Activated CD8-positive, alpha-beta memory T cell treated with anti-CD3 and anti-CD28 coated beads for 1 hour (primary cell): ENCODE data around the gene TRPM2.
A peak's percentile ranks its signal among the peaks of the same experiment; 100 is the strongest.
"Not testable (repeated sequence)": the region's sequence is repeated elsewhere in the genome, so short reads cannot be mapped to it uniquely, and the experiment has no call there.

Experiments used
- DNase-seq, 2 donors: peaks; one replicate each; pipeline ENCODE4 v3.0.0-alpha.2; 2020; ENCODE audit warnings: low read depth in 1 of 2; ENCODE audit errors: extremely low read depth in 1 of 2

TRPM2 gene

DNA sequence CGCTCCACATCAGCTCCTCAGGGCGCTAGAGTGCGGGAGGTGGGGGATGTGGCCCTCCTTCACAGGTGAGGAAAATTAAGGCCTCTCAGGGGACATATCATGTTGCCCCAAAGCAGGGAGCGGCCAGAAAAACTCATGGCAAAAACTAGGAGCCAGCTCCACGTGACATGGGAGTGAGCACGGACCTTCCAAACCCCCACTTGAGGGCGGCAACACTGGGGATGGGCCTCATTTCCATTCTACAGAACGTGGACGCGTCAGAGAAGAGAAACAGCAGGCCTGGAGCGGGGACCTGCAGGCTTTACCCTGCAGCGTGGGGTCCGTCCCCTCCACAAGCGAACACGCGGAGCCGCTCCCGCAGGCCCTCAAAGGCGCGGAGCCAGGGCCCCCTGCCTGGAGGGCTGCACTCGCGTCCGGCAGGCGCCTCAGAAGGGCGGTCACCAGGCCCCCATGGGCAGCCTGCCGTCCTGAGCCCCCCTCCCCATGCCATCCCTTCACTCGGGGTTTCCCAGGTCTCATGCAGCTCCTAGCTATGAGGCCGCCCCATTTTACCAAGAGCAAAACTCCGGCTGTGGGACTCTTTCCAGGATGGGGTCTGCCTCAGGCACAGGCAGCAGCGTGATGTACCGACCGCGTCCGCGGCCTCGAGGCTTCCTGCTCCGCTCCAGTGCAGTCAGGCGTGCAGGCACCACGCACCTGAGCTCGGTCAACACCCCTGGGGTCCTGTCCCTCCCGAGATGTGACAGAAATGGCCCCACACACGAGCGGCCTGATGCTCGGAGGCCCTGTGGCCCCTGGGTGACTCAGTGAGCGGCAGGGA, 19.7 kb upstream of the TRPM2 start:
- DNase-seq, result no peak

DNA sequence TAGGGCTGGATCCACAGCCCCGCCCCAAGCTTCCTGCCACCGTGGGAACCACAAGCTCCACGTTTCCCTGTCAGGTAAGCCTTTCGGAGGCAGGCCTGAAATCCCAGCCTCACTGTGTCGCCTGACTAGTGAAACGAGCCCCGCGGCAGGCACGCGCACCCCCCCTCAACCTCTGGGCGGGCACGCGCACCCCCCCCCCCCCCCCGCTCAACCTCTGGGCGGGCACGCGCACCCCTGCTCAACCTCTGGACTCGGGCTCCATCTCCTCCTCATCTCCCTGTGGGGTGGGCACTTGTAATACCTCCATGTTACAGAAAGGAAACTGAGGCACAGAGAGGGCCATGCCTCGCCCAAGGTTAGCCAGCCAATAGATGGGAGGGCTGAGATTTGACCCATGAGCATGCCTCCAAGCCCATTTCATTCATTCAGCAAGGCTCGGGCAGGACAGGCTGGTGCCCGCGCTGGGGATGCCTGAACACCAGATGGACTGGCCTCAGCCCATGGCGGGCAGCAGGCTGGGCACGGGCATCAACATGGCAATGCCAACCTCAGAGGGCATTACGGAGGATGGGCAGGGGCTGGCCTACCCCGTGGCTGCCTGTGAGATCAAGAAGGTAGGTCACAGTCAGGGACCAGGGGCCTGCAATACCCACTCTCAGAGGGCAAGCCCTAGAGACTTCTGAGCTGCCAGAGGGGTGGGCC, 18.9 kb upstream of the TRPM2 start:
- no peak for DNase-seq

DNA sequence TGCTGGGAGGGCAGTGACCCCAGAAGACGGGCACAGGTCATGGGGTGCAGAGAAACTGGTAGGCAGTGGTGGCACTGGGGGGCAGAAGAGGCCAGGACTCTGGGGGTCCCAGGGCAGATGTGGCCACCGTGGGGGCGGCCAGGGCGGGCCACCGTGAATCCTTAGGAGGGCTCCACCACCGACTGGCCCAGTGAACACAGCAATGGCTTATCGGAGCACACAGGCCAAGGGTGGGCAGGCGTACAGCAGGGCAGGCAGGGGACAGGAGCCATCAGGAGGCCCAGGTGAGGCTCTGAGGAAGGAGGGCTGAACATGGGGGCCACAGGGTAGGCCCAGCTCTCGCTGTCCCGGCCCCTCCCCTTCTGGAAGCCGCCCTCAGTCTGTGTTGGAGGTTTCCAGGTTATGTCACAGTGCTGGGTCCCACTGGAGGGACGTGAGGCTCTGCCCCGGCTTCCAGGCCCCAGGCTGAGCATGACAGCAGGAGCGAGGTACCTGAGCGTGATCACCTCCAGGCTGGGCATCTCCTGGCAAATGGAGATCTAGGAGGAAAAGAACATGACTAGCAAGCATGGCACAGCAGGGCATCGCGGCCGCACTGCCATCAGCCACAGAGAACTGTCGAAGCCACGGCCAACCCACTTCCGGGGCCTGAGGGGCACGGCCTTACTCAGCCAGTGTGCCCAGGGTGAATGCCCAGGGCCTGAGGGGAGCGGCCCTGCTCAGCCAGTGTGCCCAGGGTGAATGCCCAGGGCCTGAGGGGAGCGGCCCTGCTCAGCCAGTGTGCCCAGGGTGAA, 18.0 kb upstream of the TRPM2 start:
- no peak for DNase-seq

DNA sequence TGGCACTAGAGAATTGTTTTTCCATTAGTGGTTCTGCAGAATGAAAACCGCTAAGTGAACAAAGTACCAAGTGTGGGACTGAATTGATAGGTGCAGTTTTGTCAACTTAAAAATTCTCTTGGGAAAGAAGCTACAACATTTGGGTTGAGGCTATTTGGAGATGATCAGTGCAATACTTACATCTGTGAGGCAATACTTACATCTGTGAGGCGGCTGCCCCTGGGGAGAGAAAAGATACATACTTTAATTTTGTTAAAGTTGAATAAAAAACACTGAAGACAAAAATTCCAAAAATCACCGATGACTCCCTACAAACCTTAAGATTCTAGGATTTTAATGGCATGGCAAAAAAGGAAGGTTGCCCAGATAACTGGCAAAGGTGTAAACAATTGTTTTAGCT, 16.0 kb upstream of the TRPM2 start:
- no peak for DNase-seq

DNA sequence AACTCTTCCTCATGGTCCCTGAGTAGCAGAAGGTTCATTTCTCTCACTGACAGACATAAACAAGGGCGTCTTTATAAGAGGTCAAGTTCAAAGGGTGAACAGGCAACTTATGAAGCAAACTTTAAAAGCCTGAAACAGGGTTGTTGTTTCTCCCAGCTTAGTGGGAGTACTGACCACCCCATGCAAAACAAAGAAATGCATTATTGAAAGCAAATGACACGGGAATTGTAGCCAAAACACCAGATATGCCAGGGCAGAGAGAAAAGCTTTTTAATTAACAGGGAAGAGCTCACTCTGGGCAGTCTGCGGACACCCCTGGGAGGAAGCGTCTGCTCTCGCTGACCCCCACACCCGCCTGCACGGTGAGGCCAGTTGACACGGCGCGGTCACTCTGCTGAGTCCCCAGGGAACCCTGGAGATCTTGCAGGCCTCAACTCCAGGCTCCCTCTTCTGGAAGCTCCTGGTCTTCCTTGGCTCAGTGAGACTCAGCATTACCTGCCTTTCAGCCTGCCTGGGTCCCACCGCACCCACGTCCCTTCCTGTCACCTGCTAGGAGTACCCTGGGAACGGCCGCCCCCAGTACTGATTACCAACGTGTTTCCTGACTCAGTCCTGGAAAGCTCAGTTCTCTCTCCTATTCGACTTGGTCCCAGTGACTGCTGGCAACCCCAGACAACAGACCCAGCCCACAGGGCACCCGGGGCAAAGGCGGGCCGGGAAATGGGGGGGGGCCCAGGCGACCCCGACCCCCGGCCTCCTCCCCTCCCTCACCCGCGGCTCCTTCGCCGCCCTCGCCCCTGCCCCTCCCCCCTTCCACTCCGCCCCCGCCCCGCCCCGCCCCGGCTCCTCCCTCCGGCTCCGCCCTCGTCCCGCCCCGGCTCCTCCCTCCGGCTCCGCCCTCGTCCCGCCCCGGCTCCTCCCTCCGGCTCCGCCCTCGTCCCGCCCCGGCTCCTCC, 15.2 kb upstream of the TRPM2 start:
- DNase-seq, result no peak

DNA sequence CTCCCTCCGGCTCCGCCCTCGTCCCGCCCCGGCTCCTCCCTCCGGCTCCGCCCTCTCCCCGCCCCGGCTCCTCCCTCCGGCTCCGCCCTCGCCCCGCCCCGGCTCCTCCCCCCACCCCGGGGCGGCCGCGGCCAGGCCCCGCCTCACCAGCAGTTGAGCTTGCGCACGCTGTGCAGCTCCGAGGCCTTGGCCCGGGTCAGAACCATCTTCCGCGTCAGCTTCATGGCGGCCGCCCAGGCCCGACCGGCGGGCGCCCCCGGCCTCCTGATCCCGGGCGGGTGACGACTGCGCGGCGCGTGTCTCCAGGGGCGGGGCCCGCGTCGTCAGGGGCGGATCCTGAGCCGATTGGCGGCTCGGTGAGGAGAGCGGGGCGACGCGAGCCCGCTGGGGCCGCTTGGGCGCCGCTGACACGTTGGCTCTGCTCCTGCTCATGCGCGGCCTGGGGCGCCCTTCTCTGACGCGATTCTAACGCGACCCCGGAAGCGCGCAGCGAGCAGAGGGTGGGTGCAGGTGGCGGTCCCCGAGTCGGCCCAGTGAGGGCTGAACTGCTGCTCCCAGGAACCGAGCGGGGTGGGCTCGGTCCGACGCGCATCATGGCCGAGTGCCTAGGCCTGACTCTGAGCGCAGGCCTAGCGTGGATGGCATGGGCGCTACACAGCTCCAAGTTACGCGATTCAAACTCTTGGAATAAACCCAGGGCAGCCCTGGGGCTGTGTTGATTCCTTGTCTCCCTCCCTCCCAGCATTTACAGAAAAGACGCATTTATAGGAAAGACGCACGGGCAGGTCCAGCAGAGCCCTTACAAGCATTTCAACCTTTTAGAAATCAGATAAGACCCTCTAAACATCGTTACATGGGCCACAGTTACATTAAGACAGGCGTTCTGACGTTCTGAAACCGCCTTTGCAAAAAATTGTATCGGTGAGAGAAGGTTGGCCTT, 14.2 kb upstream of the TRPM2 start, which contains the start of gene CFAP410:
Gene CFAP410 (minus strand): TSS at position 420 of the 940 bp plus-strand sequence. CDS start 196 bp downstream, at position 224.
- DNase-seq, result peak; percentile 83 to 90

DNA sequence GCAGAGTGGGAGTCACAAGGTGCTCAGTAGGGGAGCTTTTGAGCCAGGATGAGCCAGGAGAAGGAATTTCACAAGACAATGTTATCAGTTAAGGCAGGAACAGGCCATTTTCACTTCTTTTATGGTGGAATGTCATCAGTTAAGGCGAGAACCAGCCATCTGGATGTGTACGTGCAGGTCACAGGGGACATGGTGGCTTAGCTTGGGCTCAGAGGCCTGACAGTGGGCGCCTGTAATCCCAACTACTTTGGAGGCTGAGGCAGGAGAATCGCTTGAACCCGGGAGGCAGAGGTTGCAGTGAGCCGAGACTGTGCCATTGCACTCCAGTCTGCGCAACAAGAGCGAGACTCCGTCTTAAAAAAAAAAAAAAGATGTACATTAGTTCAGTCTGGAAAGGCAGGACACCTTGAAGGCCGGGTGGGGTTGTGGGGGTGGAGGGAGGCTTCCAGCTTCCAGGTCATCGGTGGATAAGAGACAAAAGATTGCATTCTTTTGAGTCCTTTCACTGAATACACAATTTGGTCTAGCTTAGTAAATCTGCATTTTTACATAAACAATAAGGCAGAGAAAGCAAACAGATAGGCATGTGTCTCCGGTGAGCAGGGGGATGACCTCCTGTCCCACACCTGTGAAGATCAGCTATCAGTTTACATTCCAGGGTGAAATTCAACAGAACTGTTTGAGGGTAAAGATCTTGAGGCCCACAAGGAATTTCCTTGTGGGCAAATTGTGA, 11.5 kb upstream of the TRPM2 start:
- not testable (repeated sequence) for DNase-seq

DNA sequence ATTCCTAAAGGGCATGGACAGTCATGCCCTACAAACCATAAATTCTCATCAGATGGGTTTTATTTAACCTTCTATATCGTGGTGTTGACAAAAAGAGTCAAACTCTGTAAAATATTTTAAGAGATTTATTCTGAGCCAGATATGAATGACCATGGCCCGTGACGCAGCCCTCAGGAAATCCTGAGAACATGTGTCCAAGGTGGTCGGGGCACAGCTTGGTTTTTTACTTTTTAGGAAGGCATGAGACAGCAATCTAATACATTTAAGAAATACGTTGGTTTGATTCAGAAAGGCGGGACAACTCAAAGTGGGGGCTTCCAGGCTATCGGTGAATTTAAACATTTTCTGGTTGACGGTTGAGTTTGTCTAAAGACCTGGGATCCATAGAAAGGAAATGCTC, 10.4 kb upstream of the TRPM2 start:
- DNase-seq, result not testable (repeated sequence)

DNA sequence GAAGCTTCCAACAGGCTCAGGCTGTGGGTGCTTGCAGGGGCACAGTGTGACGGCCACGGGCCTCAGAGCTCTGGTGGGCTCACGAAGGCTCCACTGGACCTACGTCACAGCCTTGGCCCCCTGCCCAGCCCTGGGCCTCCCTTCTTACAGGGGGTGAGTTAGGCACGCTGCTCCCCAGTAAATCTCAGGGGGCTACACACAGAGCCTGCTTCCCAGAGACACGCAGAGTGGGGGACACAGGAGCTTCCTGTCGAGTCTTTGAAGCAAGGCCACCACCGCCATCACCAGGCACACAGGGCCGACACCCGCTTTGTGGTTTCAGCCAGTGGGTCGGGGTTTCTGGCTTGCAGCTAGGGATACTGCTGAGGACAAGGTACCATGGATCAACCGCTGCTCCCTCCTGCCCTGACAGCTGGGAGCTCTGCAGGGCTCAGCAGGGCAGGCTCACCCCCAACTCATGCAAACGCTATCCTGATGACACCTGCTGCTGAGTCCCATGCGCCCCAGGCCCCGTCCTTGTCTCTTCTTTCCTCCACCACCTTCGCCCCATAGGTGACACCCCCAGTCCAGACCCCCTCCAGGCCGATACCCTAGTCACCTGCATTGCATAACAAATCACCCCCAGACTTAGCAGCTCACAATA, 8.8 kb upstream of the TRPM2 start:
- no peak for DNase-seq

DNA sequence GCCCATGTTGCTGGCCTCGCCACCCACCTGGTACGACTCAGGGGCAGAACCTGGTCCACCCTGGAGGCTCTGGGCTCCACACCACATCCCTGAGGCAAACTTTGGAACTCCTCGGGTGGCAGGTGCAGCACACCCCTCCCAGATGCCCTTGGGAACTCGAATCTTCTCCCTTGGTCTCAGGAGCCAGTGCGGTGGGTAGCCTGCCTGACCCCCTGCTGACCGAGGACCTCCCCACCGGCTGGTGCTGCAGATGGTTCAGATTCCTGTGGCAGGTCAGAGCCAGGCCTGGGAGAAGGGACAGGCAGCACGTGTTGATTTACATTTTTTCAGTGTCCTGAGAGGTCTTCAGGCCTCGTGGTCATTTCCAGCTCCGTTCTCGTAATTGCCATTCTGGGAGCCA, 7.9 kb upstream of the TRPM2 start:
- DNase-seq, result no peak

DNA sequence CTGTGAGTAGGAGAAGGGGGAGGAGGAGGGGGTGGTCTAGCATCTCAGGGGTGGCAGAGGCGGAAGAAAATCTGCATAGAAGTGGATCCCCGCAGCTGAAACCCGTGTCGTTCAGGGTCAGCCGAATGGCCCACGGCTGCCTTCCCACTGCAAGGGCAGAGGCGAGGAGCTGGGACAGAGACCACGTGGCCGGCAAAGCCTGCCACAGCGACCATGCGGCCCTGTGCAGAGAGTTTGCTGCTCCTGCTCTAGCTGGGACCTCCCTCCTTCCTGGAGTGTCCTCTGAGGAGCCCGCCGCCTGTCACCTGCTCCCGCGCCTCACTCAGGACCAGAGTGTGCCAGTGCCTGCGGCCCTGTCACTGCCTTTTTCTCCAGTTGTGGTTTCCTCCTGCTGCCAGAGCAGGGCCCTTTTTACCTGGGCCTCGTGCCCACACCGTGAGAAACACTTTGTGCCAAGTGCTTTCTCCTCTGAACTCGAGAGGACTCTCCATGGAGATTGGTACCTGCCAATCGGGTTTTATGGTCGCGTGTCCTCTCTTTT, 5.4 kb upstream of the TRPM2 start:
- DNase-seq, result no peak

DNA sequence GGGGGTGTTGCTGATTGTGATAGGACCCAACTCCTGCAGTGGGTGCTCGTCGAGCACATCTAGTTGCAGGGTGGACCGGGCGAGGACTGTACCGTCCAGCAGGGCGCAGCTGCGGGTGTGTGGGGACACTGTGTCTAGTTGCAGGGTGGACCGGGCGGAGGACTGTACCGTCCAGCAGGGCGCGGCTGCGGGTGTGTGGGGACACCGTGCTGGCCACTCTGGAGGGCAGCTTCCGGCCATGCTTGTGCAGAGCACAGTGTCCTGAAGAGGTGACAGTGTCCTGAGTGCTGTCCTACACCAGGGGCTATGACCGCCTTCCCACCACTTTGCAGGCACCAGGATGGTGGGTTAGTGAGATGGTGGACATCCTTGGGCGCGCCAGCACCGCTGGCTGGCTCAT, 4.6 kb upstream of the TRPM2 start:
- DNase-seq, result no peak

DNA sequence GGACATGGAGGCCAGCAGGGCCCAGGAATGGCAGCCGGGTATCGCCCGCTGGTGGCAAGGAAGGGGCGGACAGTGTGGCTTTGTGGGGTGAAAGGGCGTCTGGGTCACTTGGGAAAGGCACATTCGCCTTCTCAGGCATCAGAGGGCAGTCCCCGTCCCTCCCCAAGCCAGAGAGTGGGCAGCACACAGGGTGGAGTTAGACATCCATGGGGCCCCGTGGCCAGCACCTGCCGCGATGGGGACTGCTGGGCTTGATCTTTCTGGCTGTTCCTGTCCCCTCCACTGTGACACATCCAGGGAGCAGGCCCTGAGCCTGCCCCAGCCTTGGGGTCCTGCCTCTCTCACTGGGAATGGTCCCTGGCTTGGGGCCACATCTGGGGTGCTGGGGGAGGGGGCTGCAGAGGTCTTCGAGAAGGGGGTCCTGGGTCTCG, 4.0 kb upstream of the TRPM2 start:
- no peak for DNase-seq

DNA sequence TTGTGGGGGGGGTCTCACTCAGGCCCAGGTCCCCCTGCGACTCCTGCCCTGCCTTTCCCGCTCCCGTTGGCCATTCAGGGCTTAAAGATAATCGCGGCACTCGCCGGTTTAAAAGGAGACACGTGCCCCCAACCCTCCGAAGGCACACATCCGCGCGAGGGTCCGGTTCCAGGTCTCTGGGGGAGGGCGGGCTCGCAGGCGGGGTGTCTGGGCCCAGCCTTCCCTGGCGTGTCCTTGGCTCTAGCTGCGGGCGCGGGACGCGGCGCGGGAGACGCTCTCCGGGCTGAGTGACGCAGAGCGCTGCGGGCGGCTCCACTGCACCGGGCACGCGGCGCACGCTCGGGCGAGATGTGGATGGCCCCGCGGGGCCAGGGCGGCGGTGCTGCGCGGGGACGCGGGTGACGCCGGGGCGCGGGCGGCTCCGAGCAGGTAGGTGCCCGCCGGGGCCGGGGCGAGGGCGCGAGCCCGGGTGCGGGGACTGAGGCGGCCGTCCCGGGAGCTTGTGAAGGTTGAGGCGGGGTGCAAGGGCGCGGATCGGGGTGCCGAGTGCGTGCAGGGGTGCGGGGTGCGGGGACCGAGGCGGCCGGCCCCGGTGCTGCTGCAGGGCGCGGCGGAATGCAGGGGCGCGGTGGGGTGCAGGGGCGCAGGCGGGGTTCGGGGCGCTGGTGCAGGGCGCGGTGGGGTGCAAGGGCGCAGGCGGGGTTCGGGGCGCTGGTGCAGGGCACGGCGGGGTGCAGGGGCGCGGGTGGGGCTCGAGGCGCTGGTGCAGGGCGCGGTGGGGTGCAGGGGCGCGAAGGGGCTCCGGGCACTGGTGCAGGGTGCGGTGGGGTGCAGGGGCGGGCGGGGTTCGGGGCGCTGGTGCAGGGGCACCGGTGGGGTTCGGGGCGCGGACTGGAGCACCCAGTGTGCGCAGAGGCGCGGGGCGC, 3.3 kb upstream of the TRPM2 start:
- DNase-seq, result no peak

DNA sequence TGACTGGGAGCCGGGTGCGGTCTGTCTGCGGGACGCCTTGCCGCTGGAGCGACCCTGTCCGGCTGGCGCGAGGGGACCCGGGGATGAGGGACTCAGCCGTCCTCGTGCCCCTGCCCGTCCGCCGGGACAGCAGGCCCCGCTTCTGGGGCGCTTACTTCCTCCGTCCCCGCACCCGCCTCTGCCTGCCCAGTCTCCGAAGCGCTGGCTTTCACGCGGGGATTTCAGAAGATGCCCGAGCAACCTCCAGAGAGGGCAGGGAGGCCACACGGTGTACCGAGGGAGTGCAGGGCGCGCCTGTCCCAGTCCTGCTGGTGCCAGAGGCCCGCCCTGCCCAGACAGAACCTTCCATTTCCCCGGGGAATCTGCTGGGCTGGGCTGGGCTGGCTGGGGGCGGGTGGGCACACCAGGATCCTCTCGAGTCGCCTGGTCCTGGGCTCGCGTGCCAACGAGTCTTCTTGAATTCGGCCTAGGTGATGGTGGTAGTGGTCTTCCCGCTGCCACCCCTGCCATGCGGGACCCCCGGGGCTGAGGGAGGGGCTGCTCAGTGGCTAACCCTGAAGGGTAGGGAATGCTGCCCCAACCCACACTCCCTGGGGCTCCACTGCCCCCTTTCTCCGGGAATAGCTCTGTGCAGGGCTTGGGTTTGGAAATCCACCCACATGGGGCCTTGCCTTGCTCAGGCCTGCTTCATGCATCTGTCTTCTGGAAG, 2.5 kb upstream of the TRPM2 start:
- DNase-seq, result no peak
